Fibroblast of skin of scalp (primary cell): ENCODE measurements around the gene ITPR2. TPM values are rescaled to one million over a fixed set of nuclear protein-coding genes. Genes with fewer than 3 reads are reported as not detected.
"Not testable (repeated sequence)": the region's sequence is repeated elsewhere in the genome, so short reads cannot be mapped to it uniquely, and the experiment has no call there.

ENCODE experiments used
- DNase-seq: peaks from one replicate; pipeline ENCODE4 v3.0.0-alpha.2; 2013
- polyA plus RNA-seq, 2 experiments: library from polyadenylated mRNA; unstranded; fragments of 120-200 nt; gene quantifications; one replicate each; pipeline ENCODE4 v1.2.1, GENCODE V29; 2013; ENCODE audit not compliant: insufficient read length in 2 of 2

ITPR2 gene
- 4.2 TPM for polyA plus RNA-seq (2013, experiment 1 of 2; ENCODE audit: insufficient read length)
- polyA plus RNA-seq (2013, experiment 2 of 2; ENCODE audit: insufficient read length), result 6.6 TPM

DNA sequence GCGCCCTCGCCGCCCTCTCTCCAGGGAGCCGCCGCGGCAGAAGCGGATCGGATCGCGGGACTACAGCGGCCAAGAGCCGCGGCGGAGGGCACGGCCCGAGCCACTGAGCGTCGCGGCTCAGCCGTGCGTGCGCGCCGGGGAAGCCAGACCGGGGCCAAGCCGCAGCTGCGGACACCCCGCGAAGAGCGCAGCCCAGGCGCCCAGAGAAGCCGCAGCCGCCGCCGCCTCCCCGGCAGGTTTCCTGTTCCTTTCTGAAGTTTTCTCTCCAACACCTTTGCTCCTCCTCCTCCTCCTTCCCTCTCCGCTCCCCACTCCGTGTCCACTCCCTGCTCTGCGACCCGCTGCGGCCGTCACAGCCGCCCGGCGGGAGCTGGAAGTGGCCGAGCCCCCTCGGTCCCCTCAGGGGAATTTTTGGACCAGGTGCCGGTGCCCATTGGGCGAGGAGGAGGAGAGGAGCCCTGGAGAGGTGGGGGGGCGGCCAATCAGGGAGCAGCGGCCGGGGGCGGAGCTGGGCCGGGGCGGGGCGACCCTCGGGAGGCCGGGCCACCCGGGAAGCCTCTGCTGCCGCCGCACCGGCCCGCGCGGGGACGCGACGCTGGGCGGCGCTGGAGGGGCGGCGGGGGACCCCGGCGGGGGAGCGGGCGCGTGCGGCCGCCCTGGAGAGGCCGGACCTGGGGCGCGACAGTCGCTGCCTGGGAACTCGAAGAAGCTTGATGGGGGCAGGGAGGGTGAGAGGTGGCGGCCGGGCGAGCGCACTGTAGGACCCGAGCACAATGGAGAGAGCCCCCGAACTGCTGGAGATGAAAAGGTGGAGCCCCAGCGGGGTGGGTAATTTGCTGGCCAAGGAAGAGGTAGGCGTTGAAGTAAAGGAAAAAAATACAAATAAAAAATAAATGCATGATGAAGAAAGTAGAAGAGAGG is at the start of gene ITPR2:
ITPR2 (minus strand) TSS at position 373 of the 921 bp plus-strand sequence. CDS start 413 bp downstream, outside the sequence.
- peak; percentile 92 for DNase-seq

DNA sequence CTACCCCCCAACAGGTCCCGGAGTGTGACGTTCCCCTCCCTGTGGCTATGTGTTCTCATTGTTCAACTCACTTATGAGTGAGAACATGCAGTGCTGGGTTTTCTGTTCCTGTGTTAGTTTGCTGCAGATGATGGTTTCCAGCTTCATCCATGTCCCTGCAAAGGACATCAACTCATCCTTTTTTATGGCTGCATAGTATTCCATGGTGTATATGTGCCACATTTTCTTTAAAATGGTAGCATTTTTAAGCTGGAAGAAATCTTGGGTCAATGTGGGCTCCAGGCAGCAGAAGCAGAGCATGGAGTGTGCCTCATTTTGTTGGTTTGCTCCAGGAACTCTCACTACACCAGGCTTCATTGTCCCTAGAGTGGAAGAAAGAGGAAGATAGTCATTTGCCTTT is 47.6 kb upstream of the ITPR2 start:
- DNase-seq, result no peak

DNA sequence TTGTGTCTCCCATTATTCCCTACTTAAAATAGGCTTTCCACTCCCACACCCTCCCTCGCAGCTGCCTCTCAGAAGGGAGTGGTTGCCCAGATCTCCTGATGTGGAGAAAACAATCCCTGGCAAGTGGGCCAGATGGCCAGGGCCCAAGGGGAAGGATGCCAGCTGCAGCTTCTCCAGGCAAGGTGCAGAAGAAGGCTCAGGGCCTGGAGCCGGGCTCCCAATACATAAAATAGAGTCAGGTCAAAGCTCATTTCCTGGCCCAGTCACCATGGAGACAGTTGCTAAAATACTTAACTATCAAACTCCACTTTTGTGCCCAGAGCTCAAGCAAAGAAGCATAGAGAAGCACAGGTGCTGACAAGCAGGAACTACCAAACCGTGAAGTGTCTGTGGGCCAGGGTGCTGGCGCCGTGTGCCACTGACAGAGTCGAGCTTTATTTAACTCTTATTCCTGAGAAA is 45.7 kb upstream of the ITPR2 start:
- DNase-seq, result no peak

DNA sequence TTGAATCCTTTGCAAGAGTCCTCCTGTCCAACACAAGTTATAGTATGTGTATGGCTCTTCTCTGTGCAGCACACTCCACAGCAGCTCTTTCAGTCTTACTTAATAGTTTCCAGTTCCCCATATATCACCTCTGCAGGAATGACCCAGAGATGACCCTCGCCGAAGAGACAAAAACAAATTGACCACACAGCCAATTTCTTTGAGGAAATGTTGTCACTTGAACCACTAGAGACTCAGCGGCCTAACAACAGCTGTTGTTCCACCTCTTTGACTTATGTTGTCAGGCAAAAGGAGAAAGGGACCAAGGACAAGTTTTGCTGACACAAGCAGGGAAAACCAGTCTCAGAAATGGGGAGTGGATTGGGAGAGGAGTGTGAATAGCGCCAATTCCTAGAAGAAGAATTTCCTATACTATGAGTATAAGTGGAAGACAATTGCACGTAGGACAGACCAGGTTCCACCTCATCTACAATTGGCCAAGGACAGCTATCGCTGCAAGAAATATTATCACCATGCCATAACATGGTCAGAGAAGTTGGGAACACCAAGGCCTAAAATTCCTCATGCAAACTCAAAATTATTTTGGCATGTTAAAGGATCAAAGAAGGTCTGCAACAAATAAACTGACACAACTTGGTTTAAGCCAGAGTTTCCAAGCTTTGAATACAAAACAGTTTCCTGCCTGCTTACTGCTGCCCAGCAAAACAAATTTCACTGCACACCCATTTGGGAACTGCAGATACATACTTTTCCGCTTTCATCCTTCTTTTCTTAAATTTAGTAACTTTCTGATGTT is 41.7 kb upstream of the ITPR2 start:
- DNase-seq, result no peak

DNA sequence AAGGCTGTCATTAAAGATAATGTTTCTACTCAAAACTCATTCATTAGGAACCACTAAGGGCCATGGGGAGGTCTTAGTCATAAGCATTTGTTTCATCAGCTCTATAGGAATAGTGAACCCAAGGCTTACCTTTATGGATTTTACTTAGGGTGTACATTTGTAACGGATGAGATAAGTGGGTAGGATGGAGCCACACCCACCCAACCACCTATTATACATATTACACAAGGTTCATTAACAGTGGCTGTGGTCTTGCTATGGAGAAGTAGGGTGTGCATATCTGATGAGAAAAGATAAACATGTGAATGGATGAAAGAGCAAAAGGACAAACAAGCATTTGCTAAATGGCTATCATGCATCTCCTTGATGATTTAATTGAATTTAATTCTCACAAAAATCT is 39.6 kb upstream of the ITPR2 start:
- no peak for DNase-seq

DNA sequence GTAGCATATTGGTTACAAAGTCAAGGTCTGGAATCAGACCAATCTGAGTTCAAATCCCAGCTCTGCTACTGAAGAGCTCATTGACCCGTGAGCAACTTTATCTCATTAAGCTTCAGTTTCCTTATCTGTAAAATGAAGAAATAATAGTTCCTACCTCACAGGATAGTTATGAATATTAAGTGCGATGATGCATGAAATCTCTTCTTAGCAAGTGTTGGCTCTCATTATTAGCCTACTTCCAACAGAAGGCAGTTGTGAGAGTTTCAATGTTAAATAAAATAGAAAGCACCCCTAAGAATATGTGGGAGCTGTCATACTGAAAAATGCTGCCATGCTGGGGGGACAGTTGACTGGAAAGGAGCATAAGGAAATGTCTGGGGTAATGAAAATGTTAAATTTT is 39.0 kb upstream of the ITPR2 start:
- no peak for DNase-seq

DNA sequence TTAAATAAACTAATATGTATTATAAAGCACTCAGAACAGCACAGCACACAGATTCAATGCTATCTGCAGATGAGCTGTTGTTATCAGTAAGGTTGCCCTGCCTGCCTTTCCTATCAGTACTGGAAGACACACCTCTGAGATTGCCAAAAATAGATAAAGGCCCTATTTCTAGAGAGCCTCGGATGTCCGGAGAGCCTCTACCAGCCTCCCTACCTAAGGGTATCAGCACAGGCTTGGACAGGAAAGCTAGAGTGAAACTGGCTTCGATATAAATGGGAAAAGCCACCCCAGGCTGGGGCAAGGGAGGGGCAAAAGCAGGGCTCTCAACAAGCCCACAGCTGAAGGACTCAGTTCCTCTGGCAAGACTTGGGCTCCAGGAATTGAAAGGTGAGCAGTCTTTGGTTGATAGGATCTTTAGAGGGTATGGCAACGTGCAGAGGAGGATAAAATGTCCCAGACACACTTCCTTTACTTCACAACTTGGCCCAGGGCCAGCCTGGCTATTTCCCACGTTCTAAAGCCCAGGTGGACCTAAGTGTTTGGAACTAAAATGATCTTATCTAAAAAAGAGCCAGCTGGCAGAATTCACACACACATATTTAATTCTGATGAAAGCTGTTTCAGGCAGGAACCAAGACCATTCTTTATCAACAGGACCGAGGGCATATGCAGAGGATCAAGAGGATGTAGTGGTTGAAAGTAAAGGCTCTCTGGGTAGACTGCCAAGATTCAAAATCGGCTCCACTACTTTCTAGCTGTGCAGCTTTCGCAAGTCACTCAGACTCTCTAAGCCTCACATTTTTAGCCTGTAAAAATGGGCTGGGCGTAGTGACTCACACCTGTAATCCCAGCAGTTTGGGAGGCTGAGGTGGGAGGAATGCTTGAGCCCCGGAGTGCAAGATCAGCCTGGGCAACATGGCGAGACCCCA is 37.8 kb upstream of the ITPR2 start:
- DNase-seq, result no peak

DNA sequence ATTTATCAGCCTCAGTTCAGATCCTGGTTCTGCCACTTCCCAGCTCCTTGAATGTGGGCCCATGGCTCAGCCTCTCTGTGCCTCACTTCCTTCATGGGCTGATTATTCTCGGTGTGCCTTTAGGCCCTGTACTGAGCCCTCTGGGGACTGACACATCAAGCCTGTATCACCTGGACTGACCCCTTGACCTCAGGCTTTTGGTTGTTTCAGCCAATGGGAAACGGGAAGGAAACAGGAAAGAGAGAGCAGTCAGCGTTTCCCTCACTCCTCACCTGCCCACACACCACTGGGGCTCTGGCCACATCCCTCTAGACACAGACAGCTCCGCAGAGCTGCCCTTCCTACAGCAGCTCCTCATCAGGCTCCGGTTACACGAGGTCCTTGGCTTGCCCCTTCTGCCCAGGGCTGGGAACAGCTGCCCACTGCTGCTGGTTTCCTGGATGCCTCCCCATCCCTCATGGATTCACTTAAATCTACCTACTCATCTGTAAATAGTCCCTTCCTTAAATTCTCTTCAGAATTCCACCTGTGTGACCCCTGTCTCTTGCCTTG is 37.0 kb upstream of the ITPR2 start:
- no peak for DNase-seq

DNA sequence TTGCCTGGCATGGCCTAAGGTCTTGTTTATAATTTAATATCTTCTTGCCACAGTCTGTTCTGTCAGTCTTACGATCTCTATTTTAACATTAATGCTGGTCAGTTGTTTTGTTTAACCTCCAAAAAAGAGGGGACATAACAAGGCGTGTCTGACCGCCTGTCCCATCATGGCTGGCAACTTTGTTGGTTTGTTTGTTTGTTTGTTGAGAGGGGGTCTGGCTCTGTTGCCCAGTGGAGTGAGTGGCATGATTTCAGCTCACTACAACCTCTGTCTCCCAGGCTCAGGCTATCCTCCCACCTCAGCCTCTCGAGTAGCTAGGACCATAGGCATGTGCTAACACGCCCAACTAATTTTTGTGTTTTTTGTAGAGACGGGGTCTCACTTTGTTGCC is 36.1 kb upstream of the ITPR2 start:
- DNase-seq, result no peak

DNA sequence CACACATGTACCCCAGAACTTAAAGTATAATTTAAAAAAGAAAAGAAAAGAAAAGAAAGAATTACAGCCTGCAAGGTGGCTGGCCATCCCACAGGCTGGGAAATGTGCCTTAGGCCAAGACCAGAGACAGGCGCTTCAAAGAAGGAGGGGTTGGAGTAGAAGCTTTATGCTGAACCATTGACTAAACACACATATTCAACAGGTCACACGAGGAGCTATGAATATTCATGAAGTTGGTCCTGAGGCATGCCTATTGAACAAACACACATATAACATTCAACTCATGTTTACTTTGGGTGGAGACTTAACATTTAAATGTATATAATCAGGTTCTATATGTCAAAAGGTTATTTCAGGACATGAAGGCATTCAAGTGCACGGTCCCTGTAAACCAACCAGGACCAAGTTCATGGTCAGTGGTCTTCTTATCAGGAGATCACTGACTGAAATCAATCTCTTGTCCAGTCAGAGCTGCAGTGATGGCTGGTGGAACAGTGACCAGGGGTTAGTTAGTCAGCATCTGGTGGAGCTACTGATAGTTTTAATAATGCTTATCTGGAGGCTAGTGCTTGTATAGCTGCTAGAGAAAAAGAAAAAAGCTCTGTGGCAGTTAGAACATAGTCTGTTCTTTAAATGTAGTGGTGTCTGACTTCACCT is 35.6 kb upstream of the ITPR2 start:
- DNase-seq, result no peak

DNA sequence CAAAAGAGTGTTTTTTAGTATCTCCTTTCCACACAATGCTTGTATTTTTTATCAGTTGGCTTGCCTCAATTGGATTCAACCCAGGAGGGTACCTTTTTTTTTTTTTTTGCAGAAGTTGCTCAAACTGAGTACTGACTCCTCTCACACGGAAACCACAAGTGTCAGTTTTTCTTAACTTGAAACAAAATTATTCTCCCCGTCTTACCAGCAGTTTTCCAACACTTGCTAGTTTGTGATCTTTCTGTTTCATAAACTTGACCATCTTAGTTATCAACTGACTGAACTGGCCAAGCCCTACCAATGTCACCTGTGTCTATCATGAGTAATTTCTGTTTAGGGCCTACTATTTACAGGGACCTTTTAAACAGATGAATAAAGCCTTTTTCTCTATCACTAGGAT is 34.1 kb upstream of the ITPR2 start:
- no peak for DNase-seq

DNA sequence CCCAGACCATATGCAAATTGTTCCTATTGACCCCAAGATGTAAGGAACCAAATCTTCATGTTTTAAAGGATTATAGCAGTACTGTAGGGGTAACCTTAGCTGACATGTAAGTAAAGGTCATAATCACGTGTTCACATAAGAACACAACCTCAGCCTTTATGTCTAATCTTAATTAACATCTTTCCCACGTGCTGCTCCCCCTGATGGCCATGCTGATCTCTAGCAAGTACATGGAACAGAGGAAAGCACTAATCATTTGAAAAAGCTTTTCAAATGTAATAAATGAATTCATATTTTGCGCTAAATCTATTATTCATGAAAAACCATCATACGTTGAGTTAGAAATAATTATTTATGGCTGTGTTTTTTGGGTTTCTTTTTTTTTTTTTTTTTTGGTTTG is 30.5 kb upstream of the ITPR2 start:
- DNase-seq, result no peak

DNA sequence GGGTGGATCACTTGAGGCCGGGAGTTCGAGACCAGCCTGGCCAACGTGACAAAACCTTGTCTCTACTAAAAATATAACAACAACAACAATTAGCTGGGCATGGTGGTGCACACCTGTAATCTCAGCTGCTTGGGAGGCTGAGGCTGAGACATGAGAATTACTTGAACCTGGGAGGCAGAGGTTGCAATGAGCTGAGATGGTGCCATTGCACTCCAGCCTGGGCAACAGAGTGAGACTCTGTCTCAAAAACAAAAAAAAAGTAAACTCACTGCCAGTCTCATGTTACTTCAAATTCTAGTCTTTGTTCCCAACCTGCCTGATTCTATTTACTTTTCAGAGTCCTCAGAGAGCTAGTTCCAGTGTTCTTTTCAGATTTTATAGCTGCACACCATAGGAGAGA is 29.8 kb upstream of the ITPR2 start:
- DNase-seq, result not testable (repeated sequence)

DNA sequence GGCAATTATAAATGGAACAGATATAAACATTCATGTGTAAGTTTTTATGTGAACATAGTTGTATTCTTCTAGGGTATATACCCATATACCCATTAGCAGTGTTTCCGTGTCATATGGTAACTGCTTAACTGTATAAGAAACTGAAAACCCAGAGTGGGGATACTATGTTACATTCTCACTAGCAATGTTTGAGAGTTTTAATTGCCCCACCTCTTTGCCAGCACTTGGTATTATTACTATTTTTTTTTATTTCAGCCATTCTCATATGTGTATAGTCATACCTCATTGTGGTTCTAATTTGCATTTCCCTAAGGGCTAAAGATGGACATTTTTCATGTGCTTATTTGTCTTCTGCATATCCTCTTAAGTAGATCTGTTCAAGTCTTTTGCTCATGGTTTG is 28.7 kb upstream of the ITPR2 start:
- DNase-seq, result no peak

DNA sequence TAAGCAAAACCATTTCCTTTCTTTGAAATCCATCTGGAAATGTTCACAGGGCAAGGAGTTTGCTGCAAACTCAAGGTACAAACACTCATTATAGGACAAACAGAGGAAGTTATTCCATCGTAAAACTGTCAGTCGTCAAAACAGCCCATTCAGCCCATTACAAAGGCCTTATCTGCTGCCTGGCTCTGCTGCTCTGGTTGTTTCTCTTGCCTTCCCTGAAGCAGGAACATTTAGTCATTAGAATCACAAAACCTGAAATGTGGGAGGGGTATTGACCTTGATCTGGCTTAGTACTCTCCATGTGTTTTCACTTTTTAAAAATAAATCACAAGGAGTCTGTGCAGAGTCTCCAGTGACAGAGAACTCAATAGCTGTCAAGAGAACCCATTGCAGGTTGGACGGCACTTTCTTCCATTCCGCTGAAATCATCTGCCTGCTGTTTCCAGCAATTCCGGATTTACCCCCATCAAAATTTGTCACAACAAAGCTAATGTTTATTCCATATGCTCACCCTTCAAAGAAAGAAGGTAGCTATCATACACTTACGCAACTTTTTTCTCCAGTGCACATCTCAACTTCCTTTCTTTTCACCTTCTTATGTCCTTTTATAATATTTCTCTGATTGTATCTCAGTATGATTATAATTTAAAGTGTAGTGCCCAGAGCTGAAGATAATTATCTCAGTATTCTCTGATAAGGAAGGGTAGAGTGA is 24.6 kb upstream of the ITPR2 start:
- no peak for DNase-seq

DNA sequence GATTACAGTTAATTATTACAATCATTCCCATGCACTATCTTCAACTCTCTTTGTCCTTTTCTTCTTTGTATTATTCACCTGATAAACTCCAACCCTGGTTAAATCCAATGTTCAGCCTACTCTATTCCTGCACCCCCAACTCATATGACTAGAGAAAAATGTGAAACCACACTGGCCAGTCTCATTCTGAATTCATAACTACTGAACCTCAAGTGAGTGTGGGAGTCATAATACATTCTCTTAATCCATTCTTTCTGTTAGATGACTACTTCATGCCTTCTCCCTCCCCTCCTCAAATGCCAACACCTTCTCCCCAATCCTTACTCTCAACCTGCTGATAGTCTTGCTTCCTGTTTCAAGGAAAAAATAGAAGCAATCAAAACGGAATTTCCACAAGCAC is 22.3 kb upstream of the ITPR2 start:
- no peak for DNase-seq

DNA sequence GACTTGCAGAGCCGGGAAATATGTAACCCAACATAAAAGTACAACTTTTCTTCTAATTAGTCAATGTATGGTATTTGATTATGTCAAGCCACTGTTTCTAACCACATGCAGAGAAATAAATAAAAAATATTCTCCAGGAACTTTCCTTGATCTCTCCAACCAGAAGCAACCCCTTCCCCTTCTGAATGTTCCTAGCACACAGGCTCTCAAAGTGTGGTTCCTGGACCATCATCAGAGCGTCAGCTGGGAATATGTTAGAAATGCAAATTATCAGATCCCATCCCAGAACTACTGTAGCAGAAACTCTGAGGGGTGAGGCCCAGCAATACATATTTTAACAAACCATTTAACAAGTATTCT is 21.0 kb upstream of the ITPR2 start:
- no peak for DNase-seq

DNA sequence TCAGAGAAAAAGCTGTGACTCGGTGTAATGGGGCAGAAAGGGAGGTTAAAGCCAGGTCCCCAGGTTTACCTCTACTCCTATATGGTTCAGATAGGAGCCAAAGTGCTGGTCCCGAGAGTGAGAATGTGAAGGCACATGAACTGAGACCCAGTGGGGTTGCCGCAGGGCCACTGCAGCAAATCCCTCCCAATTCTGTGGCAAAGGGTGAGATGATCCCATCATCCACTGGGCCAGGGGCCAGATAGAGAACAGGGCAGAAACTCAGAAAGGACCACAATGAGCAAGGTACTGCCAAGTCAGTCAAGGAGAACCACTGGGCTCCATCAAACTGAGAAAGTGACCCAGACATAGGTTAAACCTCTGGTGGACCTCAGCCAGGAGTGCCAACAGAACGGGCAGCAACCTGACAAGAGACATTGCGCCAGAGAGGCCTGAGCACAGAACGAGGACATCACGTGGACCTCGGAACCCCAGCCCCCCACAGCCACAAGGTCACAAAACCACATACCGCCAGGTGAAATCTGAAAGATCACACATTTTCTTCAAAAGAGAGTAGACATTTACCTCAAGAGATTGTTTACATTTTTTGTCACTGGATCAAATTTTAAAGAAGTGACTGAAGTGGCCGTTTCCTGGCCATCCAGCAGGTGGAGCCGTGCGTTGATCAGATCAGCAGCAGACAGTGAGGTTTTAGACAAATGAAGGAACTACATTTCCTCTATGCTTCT is 20.5 kb upstream of the ITPR2 start:
- peak; percentile 58 for DNase-seq

DNA sequence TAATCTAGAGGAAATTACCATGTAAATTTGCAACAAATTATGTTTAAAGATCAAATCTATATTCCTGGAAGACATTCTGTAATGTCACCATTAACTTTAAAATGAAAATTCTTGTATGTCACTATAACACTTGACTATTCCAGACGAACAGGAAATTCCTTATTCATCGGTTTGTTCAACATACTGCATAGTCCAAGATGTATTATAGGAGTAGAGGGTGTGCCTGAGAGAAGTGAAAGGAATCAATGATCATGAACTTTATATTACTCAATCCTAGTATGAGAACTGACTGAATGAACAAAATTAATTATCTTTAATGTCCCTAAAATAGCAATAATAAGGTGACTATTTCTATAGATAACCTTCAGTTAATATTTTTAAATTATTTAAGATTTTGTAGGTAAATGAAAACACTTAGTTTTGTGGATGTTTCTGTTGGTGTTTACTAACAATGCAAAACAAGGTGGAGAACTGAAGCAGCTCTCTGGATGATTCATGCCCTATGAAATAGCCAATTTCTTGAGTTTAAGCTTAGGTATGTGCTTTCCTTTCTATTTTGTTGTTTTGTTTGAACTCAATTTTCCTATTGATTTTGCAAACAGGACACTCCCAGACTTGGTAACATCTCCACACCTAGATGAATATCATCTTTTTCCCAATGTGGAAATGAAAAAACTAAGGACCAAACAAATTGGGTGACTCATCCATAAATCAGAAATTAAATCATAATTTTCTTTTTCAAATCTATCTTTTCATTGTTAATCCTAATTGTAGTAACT is 18.2 kb upstream of the ITPR2 start:
- no peak for DNase-seq
